HEK293 (cell line): ENCODE results near the gene ACSS1.
A peak's percentile ranks its signal among the peaks of the same experiment; 100 is the strongest.

Source experiments
- CTCF ChIA-PET: fragments of 350-600 bp; formaldehyde crosslinking; extraction: SDS; loops from one replicate; lab custom pipeline; 2021; ENCODE audit warnings: antibody characterized with exemption; lab: Yijun Ruan, JAX
- POLR2A ChIA-PET: fragments of 300-600 bp; formaldehyde crosslinking; extraction: SDS; loops from one replicate; lab custom pipeline; 2020; ENCODE audit warnings: antibody characterized with exemption, inconsistent platforms; lab: Yijun Ruan, JAX
- H3K27ac ChIP-seq: fragments of 200-500 bp; sonication (Bioruptor generic); 2 replicates; pipeline ENCODE4 v1.5.1; 2014; ENCODE audit warnings: low read depth, low read length, control low read depth, inconsistent platforms; ENCODE audit errors: extremely low read depth
- H3K36me3 ChIP-seq, 2 experiments: fragments of 200-500 bp in 1 of 2; sonication (Bioruptor generic) in 1 of 2; 1 replicate in 1 of 2; 2 replicates in 1 of 2; pipeline ENCODE4 v1.5.1; 2014 to 2017; ENCODE audit warnings: inconsistent platforms in 2 of 2, low read length in 2 of 2; ENCODE audit not compliant: control insufficient read depth in 2 of 2, insufficient read depth in 1 of 2
- H3K4me1 ChIP-seq: fragments of 200-500 bp; sonication (Bioruptor generic); 2 replicates; pipeline ENCODE4 v1.5.1; 2014; ENCODE audit warnings: mild to moderate bottlenecking, low read length, inconsistent platforms; ENCODE audit not compliant: control insufficient read depth, insufficient read depth
- H3K4me3 ChIP-seq: 2 replicates; pipeline ENCODE4 v1.5.1; 2011; ENCODE audit warnings: low read depth, mild to moderate bottlenecking, control low read depth, low read length, moderate library complexity
- H3K9me3 ChIP-seq: fragments of 200-500 bp; sonication (Bioruptor generic); 2 replicates; pipeline ENCODE4 v1.5.1; 2014; ENCODE audit warnings: low read depth, low read length, inconsistent platforms; ENCODE audit not compliant: control insufficient read depth, insufficient read depth
- GLI4 ChIP-seq: fragments of 450-650 bp; formaldehyde crosslinking; IDR thresholded peaks from 2 replicates; pipeline ENCODE4 v1.5.1; 2016; ENCODE audit warnings: missing biosample characterization, missing genetic modification characterization
- MYNN ChIP-seq: fragments of 450-650 bp; formaldehyde crosslinking; IDR thresholded peaks from 2 replicates; pipeline ENCODE4 v1.5.1; 2016; ENCODE audit warnings: missing biosample characterization, missing genetic modification characterization, borderline replicate concordance
- OSR2 ChIP-seq: fragments of 450-650 bp; formaldehyde crosslinking; IDR thresholded peaks from 2 replicates; pipeline ENCODE4 v1.5.1; 2016; ENCODE audit warnings: missing biosample characterization, missing genetic modification characterization
- PBX3 ChIP-seq: sonication (generic); formaldehyde crosslinking; IDR thresholded peaks from 2 replicates; pipeline ENCODE4 v1.8.1; 2022; ENCODE audit warnings: mild to moderate bottlenecking, moderate library complexity, missing genetic modification reagents
- PRDM1 ChIP-seq: fragments of 450-650 bp; formaldehyde crosslinking; IDR thresholded peaks from 2 replicates; pipeline ENCODE4; 2016; ENCODE audit warnings: missing biosample characterization, missing genetic modification characterization
- ZBTB21 ChIP-seq: fragments of 450-650 bp; formaldehyde crosslinking; IDR thresholded peaks from 2 replicates; pipeline ENCODE4 v1.5.1; 2017; ENCODE audit warnings: missing biosample characterization, missing genetic modification characterization
- ZIC2 ChIP-seq: fragments of 450-650 bp; formaldehyde crosslinking; IDR thresholded peaks from 2 replicates; pipeline ENCODE4 v1.5.1; 2016; ENCODE audit warnings: missing biosample characterization, missing genetic modification characterization
- ZNF140 ChIP-seq: fragments of 450-650 bp; formaldehyde crosslinking; IDR thresholded peaks from 2 replicates; pipeline ENCODE4 v1.5.1; 2016; ENCODE audit warnings: missing biosample characterization, missing genetic modification characterization
- ZNF169 ChIP-seq: fragments of 450-650 bp; formaldehyde crosslinking; IDR thresholded peaks from 2 replicates; pipeline ENCODE4 v1.5.1; 2016; ENCODE audit warnings: missing biosample characterization, missing genetic modification characterization
- ZNF202 ChIP-seq: fragments of 450-650 bp; formaldehyde crosslinking; IDR thresholded peaks from 2 replicates; pipeline ENCODE4 v1.5.1; 2016; ENCODE audit warnings: missing biosample characterization, missing genetic modification characterization, borderline replicate concordance
- ZNF214 ChIP-seq: fragments of 450-650 bp; formaldehyde crosslinking; IDR thresholded peaks from 2 replicates; pipeline ENCODE4 v1.5.1; 2017; ENCODE audit warnings: missing biosample characterization, mild to moderate bottlenecking, missing genetic modification characterization, borderline replicate concordance
- ZNF223 ChIP-seq: fragments of 450-650 bp; formaldehyde crosslinking; IDR thresholded peaks from 2 replicates; pipeline ENCODE4 v1.5.1; 2016; ENCODE audit warnings: missing biosample characterization, missing genetic modification characterization
- ZNF248 ChIP-seq: fragments of 450-650 bp; formaldehyde crosslinking; IDR thresholded peaks from 2 replicates; pipeline ENCODE4 v1.5.1; 2017; ENCODE audit warnings: missing biosample characterization, missing genetic modification characterization
- ZNF324 ChIP-seq: fragments of 450-650 bp; formaldehyde crosslinking; IDR thresholded peaks from 2 replicates; pipeline ENCODE4 v1.5.1; 2016; ENCODE audit warnings: missing biosample characterization, missing genetic modification characterization
- ZNF341 ChIP-seq: fragments of 450-650 bp; formaldehyde crosslinking; IDR thresholded peaks from 2 replicates; pipeline ENCODE4; 2016; ENCODE audit warnings: low read depth, missing biosample characterization, missing genetic modification characterization
- ZNF350 ChIP-seq: fragments of 450-650 bp; formaldehyde crosslinking; IDR thresholded peaks from 2 replicates; pipeline ENCODE4 v1.5.0; 2017; ENCODE audit warnings: missing biosample characterization, mild to moderate bottlenecking, missing genetic modification characterization
- ZNF354C ChIP-seq: fragments of 450-650 bp; formaldehyde crosslinking; IDR thresholded peaks from 2 replicates; pipeline ENCODE4 v1.5.1; 2016; ENCODE audit warnings: missing biosample characterization, missing genetic modification characterization, low read depth, borderline replicate concordance
- ZNF394 ChIP-seq: fragments of 450-650 bp; formaldehyde crosslinking; IDR thresholded peaks from 2 replicates; pipeline ENCODE4 v1.5.1; 2016; ENCODE audit warnings: missing biosample characterization, missing genetic modification characterization, mild to moderate bottlenecking, moderate library complexity, borderline replicate concordance
- ZNF473 ChIP-seq: fragments of 450-650 bp; formaldehyde crosslinking; IDR thresholded peaks from 2 replicates; pipeline ENCODE4 v1.5.1; 2017; ENCODE audit warnings: missing biosample characterization, missing genetic modification characterization
- ZNF521 ChIP-seq: fragments of 450-650 bp; formaldehyde crosslinking; IDR thresholded peaks from 2 replicates; pipeline ENCODE4 v1.5.1; 2017; ENCODE audit warnings: missing biosample characterization, mild to moderate bottlenecking, missing genetic modification characterization
- ZNF529 ChIP-seq: fragments of 450-650 bp; formaldehyde crosslinking; IDR thresholded peaks from 2 replicates; pipeline ENCODE4 v1.5.1; 2017; ENCODE audit warnings: missing genetic modification characterization, missing biosample characterization; ENCODE audit not compliant: insufficient replicate concordance
- ZNF549 ChIP-seq: fragments of 450-650 bp; IDR thresholded peaks from 2 replicates; pipeline ENCODE4 v1.5.1; 2018; ENCODE audit warnings: missing biosample characterization, missing genetic modification characterization, mild to moderate bottlenecking, inconsistent platforms, moderate library complexity
- ZNF571 ChIP-seq: fragments of 450-650 bp; formaldehyde crosslinking; IDR thresholded peaks from 2 replicates; pipeline ENCODE4 v1.5.0; 2017; ENCODE audit warnings: missing biosample characterization, missing genetic modification characterization
- ZNF585B ChIP-seq: fragments of 450-650 bp; formaldehyde crosslinking; IDR thresholded peaks from 2 replicates; pipeline ENCODE4 v1.5.1; 2016; ENCODE audit warnings: missing biosample characterization, missing genetic modification characterization
- ZNF600 ChIP-seq: fragments of 450-650 bp; formaldehyde crosslinking; IDR thresholded peaks from 2 replicates; pipeline ENCODE4 v1.5.1; 2016; ENCODE audit warnings: missing biosample characterization, missing genetic modification characterization
- ZSCAN16 ChIP-seq: fragments of 450-650 bp; formaldehyde crosslinking; IDR thresholded peaks from 2 replicates; pipeline ENCODE4 v1.5.1; 2016; ENCODE audit warnings: missing biosample characterization, missing genetic modification characterization
- ZXDB ChIP-seq: fragments of 450-650 bp; formaldehyde crosslinking; IDR thresholded peaks from 2 replicates; pipeline ENCODE4 v1.5.1; 2016; ENCODE audit warnings: missing biosample characterization, missing genetic modification characterization

The ACSS1 gene

GRCh38 chr20:25042531-25043498 is 15.1 kb downstream of the ACSS1 start:
- H3K9me3 ChIP-seq = no peaks in the 10 kb centered on the region
- H3K4me1 ChIP-seq = no peaks in the 10 kb centered on the region
- ChIA-PET CTCF (no interaction called here), POLR2A (no interaction called here)
- no peak overlapping the region for H3K27ac ChIP-seq
- peaks cover 0 to 7% of the 10 kb centered on the region in 2 experiments; a peak in 1 of 3 replicates for H3K36me3 ChIP-seq
- TF ChIP-seq ZNF140 (tag by site-specific recombination) (no peak), ZNF248 (tag by site-specific recombination) (no peak), ZSCAN16 (tag by site-specific recombination) (no peak), ZNF341 (tag by site-specific recombination) (peak; percentile 36; the same call in 1 of the 2 replicates), ZIC2 (tag by site-specific recombination) (peak; percentile 49), ZNF324 (no peak), ZNF585B (no peak)
- no peak overlapping the region for H3K4me3 ChIP-seq

DNA sequence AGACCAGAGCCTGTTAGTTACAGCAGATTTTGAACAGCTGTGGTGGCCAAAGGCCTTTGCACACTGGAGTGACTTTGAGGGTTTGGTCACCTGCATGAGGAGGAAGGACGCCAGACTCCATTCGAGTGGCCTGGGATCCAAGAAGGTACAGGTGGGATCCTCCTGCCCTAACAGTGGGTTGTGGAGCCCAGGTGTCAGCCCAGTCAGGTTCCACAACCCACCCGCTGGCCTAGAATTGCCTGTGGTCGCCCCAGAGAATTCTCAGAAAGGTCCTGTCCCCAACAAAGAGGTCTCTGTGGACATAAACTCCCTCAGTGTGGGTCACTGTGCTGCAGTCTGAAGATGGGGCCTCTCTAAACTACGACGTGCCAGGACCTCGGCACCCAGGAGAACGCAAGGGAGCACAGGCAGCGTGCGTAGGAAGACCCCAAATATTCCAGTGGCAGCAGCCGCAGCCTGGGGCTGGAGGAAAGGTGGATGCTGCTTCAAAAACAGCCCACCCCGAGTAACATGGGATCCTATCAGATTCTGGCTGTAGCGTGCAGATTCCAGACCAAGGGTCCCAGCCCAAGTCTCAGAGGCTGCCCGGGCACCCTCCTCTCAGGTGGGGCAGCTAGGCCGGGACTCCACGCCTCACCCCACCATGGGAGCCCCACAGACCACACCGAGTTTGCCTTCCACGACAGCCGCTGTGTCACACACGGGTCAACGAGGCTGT is 16.0 kb downstream of the ACSS1 start:
- Histone ChIP-seq H3K27ac (no peak overlapping the region), H3K4me3 (no peak overlapping the region), H3K9me3 (no peaks in the 10 kb centered on the region), H3K36me3 (peaks cover 0 to 1% of the 10 kb centered on the region in 2 experiments; a peak in 1 of 3 replicates), H3K4me1 (no peaks in the 10 kb centered on the region)
- TF ChIP-seq ZNF529 (tag by site-specific recombination) (no peak), ZNF394 (tag by site-specific recombination) (no peak), ZNF354C (no peak), GLI4 (tag by site-specific recombination) (no peak), OSR2 (tag by site-specific recombination) (no peak), ZNF202 (tag by site-specific recombination) (no peak), ZNF169 (tag by site-specific recombination) (no peak), ZNF549 (no peak), ZBTB21 (no peak), ZNF571 (tag by site-specific recombination) (no peak), ZNF350 (tag by site-specific recombination) (no peak), MYNN (tag by site-specific recombination) (no peak), PRDM1 (tag by site-specific recombination) (no peak), ZNF600 (tag by site-specific recombination) (no peak), ZNF521 (no peak), PBX3 (CRISPR knock-in tag) (no peak), ZXDB (tag by site-specific recombination) (no peak), ZNF214 (tag by site-specific recombination) (no peak), ZNF473 (no peak), ZNF223 (no peak)
- CTCF ChIA-PET = no interaction called here
- POLR2A ChIA-PET = no interaction called here
